ENCODE data around the gene SUGCT. TPM values are rescaled to one million over a fixed set of nuclear protein-coding genes. Genes with fewer than 3 reads are reported as not detected.

The SUGCT gene
- total and polyA plus RNA-seq, 9 of the 15 experiments (the other 6 are each of a cell fraction or from before 2014, with no cell fraction given): 0.58 to 2.5 (median 1.4) TPM

DNA sequence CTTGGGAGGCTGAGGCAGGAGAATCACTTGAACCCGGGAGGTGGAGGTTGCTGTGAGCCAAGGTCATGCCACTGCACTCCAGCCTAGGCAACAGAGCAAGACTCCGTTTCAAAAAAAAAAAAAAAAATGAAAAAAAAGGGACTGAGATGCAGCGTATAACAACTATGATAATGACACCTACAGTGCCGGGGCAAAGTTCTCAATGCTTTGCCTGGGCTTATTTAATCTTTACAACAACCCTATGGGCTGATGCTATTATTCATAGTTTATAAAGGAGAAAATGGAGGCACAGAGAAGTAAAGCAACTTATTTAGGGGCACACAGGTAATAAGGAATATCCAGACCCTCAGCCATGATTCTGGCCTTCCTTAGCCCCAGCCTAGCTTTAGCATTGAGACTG lies 47.6 kb downstream of the SUGCT start:
- 8% methylated on average over 3 of the region's 4 CpGs for WGBS (ENCODE audit: insufficient coverage, low coverage, missing lambda C conversion rate)
- Histone ChIP-seq H3K27me3 (ENCODE audit: control insufficient read depth in 2 of 2, insufficient read depth in 2 of 2, low read length in 2 of 2) (peaks cover 0 to 9% of the 10 kb centered on the region in 2 experiments; a peak in 2 of 5 replicates), H4K20me1 (replicated peaks; ENCODE audit: control insufficient read depth, insufficient read depth, low read length) (no peaks in the 10 kb centered on the region), H3K27ac (ENCODE audit: extremely low read depth, low read depth, low read length) (no peak overlapping the region), H3K9me1 (ENCODE audit: control insufficient read depth, insufficient read depth, low read length) (no peaks in the 10 kb centered on the region), H3K9ac (ENCODE audit: insufficient read depth in 1 of 2, low read depth in 2 of 2, low read length in 2 of 2) (no peak overlapping the region), H3K4me2 (ENCODE audit: insufficient read depth, low read length) (no peak overlapping the region), H3K9me3 (replicated peaks; ENCODE audit: control insufficient read depth, insufficient read depth, low read depth, low read length) (no peaks in the 10 kb centered on the region), H3K4me1 (replicated peaks in 1 of 2; ENCODE audit: control insufficient read depth in 2 of 2, insufficient read depth in 2 of 2, low read length in 2 of 2) (no peaks in the 10 kb centered on the region), H3K36me3 (ENCODE audit: control insufficient read depth, insufficient read depth, low read length) (no peaks in the 10 kb centered on the region), H3K4me3 (no peak overlapping the region), H2AFZ (ENCODE audit: low read depth, low read length) (no peak overlapping the region), H3K79me2 (ENCODE audit: control insufficient read depth, insufficient read depth, low read length) (no peaks in the 10 kb centered on the region)
- BruUV-seq (replicated peaks): no TSS peak
- no peak for ATAC-seq
- in situ Hi-C loops (cut with MboI): no loop called here
- POLR2A ChIA-PET: no interaction called here
- no peak for TF ChIP-seq TEAD4 (IDR thresholded peaks at IDR 0.05; ENCODE audit: low read length)
- TF ChIP-seq TEAD4 (CRISPR knock-in tag; IDR thresholded peaks at IDR 0.05; ENCODE audit: borderline replicate concordance): no peak
- TF ChIP-seq, protein P1, sequence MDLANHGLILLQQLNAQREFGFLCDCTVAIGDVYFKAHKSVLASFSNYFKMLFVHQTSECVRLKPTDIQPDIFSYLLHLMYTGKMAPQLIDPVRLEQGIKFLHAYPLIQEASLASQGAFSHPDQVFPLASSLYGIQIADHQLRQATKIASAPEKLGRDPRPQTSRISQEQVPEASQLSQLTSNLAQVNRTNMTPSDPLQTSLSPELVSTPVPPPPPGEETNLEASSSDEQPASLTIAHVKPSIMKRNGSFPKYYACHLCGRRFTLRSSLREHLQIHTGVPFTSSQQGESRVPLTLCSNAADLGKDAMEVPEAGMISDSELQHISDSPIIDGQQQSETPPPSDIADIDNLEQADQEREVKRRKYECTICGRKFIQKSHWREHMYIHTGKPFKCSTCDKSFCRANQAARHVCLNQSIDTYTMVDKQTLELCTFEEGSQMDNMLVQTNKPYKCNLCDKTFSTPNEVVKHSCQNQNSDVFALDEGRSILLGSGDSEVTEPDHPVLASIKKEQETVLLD (IDR thresholded peaks at IDR 0.05): no peak
- TF ChIP-seq ELF1 (tag; IDR thresholded peaks at IDR 0.05): no peak
- TF ChIP-seq, protein P2, sequence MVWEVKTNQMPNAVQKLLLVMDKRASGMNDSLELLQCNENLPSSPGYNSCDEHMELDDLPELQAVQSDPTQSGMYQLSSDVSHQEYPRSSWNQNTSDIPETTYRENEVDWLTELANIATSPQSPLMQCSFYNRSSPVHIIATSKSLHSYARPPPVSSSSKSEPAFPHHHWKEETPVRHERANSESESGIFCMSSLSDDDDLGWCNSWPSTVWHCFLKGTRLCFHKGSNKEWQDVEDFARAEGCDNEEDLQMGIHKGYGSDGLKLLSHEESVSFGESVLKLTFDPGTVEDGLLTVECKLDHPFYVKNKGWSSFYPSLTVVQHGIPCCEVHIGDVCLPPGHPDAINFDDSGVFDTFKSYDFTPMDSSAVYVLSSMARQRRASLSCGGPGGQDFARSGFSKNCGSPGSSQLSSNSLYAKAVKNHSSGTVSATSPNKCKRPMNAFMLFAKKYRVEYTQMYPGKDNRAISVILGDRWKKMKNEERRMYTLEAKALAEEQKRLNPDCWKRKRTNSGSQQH (CRISPR knock-in tag; IDR thresholded peaks at IDR 0.05): no peak
- no peak for TF ChIP-seq MXI1 (IDR thresholded peaks at IDR 0.05; ENCODE audit: low read depth, low read length)
- no peak for TF ChIP-seq SIN3A (IDR thresholded peaks at IDR 0.05; ENCODE audit: borderline replicate concordance in 2 of 2, control insufficient read depth in 1 of 2, low read depth in 2 of 2, low read length in 2 of 2)
- no peak for TF ChIP-seq FOXJ2 (tag; IDR thresholded peaks at IDR 0.05)
- intact Hi-C loops (cut with micrococcal nuclease): no loop called here
- DNase-seq (ENCODE audit: extremely low read depth in 1 of 4, low spot score in 3 of 4): no peak
- CTCF ChIA-PET (ENCODE audit: low intra/inter-chr PET ratio): no interaction called here
- no peak for FAIRE-seq

Measured in K562 (cell line).